K562 (cell line): ENCODE results near the gene ZNF672. TPM values are rescaled to one million over a fixed set of nuclear protein-coding genes. Genes with fewer than 3 reads are reported as not detected.

Source experiments
- BCOR ChIP-seq: fragments of 450-650 bp; IDR thresholded peaks from 2 replicates; pipeline ENCODE4 v1.6.1; 2016
- CREBBP ChIP-seq: IDR thresholded peaks from one replicate; pipeline ENCODE4 v1.6.1; 2012; ENCODE audit warnings: low read depth, mild to moderate bottlenecking, control low read depth, inconsistent platforms, low read length
- ESRRB ChIP-seq: fragments of 250-450 bp; sonication (Bioruptor Pico); IDR thresholded peaks from 2 replicates; pipeline ENCODE4 v1.5.0; 2020; ENCODE audit warnings: mild to moderate bottlenecking, moderate library complexity, borderline replicate concordance
- GATA2 ChIP-seq: sonication (generic); formaldehyde crosslinking; IDR thresholded peaks from 2 replicates; pipeline ENCODE4 v1.4.0; 2020; ENCODE audit warnings: mild to moderate bottlenecking, missing genetic modification reagents
- NUFIP1 ChIP-seq: fragments of 450-650 bp; IDR thresholded peaks from 2 replicates; pipeline ENCODE4 v1.6.1; 2018; ENCODE audit not compliant: partially characterized antibody
- RB1 ChIP-seq: fragments of 450-650 bp; IDR thresholded peaks from 2 replicates; pipeline ENCODE4 v1.6.1; 2017; ENCODE audit warnings: low read depth, mild to moderate bottlenecking
- SAFB2 ChIP-seq: fragments of 200-400 bp; formaldehyde crosslinking; IDR thresholded peaks from 2 replicates; pipeline ENCODE4 v1.6.1; 2018; ENCODE audit warnings: borderline replicate concordance, low read length, low read depth, moderate library complexity; ENCODE audit not compliant: severe bottlenecking
- polyA plus RNA-seq, 8 experiments: library from polyadenylated mRNA; depleted of rRNA in 4 of 8; stranded (reverse) in 5 of 8; unstranded in 3 of 8; fragments of >200 nt; fragmentation: Nextera tagmentation in 2 of 8; fragmentation: Illumina TruSeq in 1 of 8; extraction: Ambion mirVana in 2 of 8; extraction: Trizol in 1 of 8; gene quantifications; 2 replicates each; pipeline versions ENCODE4 v1.2.1 to v1.2.3, GENCODE V29; 2011 to 2014; ENCODE audit warnings: inconsistent platforms in 1 of 8, missing spikeins in 1 of 8
- total RNA-seq, 7 experiments: library from RNA; depleted of rRNA in 6 of 7; stranded (reverse); fragments of >200 nt in 6 of 7; fragmentation: Illumina TruSeq in 2 of 7; extraction: Trizol in 2 of 7; gene quantifications; 2 replicates each; pipeline versions ENCODE4 v1.2.1 to v1.2.3, GENCODE V29; 2011 to 2021; ENCODE audit warnings: low replicate concordance in 1 of 7
- TF ChIP-seq, protein P1 (sequence below): sonication (generic); formaldehyde crosslinking; IDR thresholded peaks from 2 replicates; pipeline ENCODE4 v1.8.1; 2023; ENCODE audit warnings: mild to moderate bottlenecking, missing genetic modification reagents, moderate library complexity
- TF ChIP-seq, protein P2 (sequence below): fragments of 450-650 bp; IDR thresholded peaks from 2 replicates; pipeline ENCODE4 v1.7.1; 2018; ENCODE audit warnings: mild to moderate bottlenecking, low read depth; ENCODE audit not compliant: partially characterized antibody
- TF ChIP-seq, protein P3 (sequence below), 2 experiments: fragments of 450-650 bp; formaldehyde crosslinking in 1 of 2; IDR thresholded peaks; 2 replicates each; pipeline versions ENCODE4 v1.4.0 to v1.6.1; 2014 to 2020; ENCODE audit warnings: mild to moderate bottlenecking in 2 of 2, borderline replicate concordance in 1 of 2, low read depth in 1 of 2
- TF ChIP-seq, protein P4 (sequence below): sonication (generic); formaldehyde crosslinking; IDR thresholded peaks from 2 replicates; pipeline ENCODE4 v1.8.0; 2022; ENCODE audit warnings: missing genetic modification reagents, mild to moderate bottlenecking, moderate library complexity, borderline replicate concordance

Gene ZNF672
- total and polyA plus RNA-seq, 9 of the 15 experiments (the other 6 are each of a cell fraction or from before 2014, with no cell fraction given), result 1.9 to 57.9 (median 24.1) TPM

DNA sequence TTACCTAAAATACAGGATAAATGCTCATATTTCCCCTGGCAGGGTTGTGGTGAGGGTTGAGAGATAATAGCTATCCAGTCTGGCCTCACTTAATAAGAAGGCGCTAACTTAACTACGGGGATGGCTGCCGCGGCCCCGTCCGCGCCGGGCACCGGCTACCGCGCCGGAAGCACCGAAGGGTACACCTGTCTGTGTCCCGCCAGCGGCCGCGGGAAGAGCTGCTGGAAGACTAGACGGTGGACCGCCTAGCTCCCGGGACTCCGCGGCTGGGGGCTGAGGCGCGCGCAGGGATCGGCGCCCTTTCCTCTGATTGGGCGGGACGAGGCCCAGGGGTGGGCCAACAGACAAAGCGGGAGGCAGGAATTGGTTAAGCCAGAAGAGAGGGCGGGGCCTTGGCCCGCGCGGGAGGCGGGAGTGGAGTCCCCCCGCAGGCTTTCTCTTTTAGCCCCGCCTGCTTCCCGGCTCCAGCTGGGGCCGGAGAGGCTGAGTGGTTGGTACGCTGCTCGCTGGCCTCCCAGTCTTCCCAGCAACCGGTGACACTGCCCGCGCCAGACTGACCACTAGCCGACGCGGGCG lies at the start of gene ZNF672 (continued):
- TF ChIP-seq, protein P1, sequence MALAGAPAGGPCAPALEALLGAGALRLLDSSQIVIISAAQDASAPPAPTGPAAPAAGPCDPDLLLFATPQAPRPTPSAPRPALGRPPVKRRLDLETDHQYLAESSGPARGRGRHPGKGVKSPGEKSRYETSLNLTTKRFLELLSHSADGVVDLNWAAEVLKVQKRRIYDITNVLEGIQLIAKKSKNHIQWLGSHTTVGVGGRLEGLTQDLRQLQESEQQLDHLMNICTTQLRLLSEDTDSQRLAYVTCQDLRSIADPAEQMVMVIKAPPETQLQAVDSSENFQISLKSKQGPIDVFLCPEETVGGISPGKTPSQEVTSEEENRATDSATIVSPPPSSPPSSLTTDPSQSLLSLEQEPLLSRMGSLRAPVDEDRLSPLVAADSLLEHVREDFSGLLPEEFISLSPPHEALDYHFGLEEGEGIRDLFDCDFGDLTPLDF, result peak; percentile 84
- TF ChIP-seq, protein P2, sequence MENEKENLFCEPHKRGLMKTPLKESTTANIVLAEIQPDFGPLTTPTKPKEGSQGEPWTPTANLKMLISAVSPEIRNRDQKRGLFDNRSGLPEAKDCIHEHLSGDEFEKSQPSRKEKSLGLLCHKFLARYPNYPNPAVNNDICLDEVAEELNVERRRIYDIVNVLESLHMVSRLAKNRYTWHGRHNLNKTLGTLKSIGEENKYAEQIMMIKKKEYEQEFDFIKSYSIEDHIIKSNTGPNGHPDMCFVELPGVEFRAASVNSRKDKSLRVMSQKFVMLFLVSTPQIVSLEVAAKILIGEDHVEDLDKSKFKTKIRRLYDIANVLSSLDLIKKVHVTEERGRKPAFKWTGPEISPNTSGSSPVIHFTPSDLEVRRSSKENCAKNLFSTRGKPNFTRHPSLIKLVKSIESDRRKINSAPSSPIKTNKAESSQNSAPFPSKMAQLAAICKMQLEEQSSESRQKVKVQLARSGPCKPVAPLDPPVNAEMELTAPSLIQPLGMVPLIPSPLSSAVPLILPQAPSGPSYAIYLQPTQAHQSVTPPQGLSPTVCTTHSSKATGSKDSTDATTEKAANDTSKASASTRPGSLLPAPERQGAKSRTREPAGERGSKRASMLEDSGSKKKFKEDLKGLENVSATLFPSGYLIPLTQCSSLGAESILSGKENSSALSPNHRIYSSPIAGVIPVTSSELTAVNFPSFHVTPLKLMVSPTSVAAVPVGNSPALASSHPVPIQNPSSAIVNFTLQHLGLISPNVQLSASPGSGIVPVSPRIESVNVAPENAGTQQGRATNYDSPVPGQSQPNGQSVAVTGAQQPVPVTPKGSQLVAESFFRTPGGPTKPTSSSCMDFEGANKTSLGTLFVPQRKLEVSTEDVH, result peak; percentile 69
- TF ChIP-seq GATA2 (CRISPR knock-in tag) (no peak), ESRRB (CRISPR knock-in tag) (no peak), RB1 (peak; percentile 75; the same call in 1 of the 2 replicates), BCOR (no peak), SAFB2 (no peak), NUFIP1 (no peak), CREBBP (no peak)
- TF ChIP-seq, protein P3, sequence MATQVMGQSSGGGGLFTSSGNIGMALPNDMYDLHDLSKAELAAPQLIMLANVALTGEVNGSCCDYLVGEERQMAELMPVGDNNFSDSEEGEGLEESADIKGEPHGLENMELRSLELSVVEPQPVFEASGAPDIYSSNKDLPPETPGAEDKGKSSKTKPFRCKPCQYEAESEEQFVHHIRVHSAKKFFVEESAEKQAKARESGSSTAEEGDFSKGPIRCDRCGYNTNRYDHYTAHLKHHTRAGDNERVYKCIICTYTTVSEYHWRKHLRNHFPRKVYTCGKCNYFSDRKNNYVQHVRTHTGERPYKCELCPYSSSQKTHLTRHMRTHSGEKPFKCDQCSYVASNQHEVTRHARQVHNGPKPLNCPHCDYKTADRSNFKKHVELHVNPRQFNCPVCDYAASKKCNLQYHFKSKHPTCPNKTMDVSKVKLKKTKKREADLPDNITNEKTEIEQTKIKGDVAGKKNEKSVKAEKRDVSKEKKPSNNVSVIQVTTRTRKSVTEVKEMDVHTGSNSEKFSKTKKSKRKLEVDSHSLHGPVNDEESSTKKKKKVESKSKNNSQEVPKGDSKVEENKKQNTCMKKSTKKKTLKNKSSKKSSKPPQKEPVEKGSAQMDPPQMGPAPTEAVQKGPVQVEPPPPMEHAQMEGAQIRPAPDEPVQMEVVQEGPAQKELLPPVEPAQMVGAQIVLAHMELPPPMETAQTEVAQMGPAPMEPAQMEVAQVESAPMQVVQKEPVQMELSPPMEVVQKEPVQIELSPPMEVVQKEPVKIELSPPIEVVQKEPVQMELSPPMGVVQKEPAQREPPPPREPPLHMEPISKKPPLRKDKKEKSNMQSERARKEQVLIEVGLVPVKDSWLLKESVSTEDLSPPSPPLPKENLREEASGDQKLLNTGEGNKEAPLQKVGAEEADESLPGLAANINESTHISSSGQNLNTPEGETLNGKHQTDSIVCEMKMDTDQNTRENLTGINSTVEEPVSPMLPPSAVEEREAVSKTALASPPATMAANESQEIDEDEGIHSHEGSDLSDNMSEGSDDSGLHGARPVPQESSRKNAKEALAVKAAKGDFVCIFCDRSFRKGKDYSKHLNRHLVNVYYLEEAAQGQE (IDR thresholded peaks at IDR 0.05; ENCODE audit: borderline replicate concordance), result peak; percentile 71
- TF ChIP-seq, protein P3 (CRISPR knock-in tag; IDR thresholded peaks at IDR 0.05; ENCODE audit: low read depth), result 0 out of 2 replicates have a peak, but pooled peaks have one; percentile 59
- TF ChIP-seq, protein P4, sequence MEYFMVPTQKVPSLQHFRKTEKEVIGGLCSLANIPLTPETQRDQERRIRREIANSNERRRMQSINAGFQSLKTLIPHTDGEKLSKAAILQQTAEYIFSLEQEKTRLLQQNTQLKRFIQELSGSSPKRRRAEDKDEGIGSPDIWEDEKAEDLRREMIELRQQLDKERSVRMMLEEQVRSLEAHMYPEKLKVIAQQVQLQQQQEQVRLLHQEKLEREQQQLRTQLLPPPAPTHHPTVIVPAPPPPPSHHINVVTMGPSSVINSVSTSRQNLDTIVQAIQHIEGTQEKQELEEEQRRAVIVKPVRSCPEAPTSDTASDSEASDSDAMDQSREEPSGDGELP, result peak; percentile 98
